ENCODE measurements around the gene SFXN2. TPM values are rescaled to one million over a fixed set of nuclear protein-coding genes. Genes with fewer than 3 reads are reported as not detected.
"Not testable (repeated sequence)": the region's sequence is repeated elsewhere in the genome, so short reads cannot be mapped to it uniquely, and the experiment has no call there.

SFXN2 gene
- total RNA-seq, 1 donor from 2014 or later: 1.3 TPM

DNA sequence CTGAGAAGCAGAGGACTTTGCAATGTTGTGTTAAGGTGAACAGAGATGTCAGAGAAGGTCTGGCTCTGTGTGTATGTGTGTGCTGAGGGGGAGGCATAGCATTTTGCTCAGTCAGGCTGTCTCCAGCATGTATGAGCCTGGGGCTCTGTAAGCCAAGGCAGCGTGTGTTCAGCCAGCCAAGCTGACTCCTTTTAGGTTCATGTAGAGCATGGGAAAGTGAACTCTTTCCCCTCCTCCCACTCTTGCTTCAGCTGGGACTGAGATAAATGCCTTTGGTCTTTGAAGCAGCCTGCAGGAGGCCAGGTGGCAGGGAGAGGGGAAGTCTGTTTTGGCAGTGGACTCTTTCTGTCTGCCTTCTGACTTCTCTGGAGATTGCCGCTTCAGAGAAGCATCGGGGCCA lies 3.8 kb downstream of the SFXN2 start:
- DNase-seq (ENCODE audit: low read depth): peak; percentile 48

DNA sequence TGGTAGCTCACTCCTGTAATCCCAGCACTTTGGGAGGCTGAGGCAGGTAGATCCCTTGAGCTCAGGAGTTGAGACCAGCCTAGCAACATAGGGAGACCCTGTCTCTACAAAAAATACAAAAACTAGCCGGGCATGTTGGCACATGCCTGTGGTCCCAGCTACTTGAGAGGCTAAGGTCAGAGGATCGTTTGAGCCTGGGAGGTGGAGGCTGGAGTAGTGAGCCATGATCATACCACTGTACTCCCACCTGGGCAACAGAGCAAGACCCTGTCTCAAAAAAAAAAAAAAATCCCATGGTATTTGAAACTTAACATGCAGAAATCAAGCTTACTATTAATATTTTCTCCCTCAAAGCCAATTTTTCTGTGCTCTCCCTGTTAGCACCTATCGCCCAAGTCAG lies 5.9 kb downstream of the SFXN2 start:
- DNase-seq (ENCODE audit: low read depth): no peak

GRCh38 chr10:102720775-102721301 lies 6.4 kb downstream of the SFXN2 start:
- no peak for DNase-seq (ENCODE audit: low read depth)

- no peak for DNase-seq (ENCODE audit: low read depth)
Observed at GRCh38 chr10:102721954-102722353, 7.5 kb downstream of the SFXN2 start.

DNA sequence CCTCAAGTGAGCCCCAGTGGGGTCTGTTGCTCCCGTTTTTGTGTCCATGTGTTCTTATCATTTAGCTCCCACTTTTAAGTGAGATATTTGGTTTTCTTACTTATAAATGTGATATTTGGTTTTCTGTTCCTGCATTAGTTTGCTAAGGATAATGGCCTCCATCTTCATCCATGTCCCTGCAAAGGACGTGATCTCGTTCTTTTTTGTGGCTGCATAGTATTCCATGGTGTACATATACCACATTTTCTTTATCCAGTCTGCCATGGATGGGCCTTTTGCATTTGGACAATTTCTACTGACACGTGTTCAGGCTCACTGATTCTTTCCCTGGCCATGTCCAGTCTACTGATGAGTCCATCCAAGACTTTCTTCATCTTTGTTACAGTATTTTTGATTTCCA lies 9.6 kb downstream of the SFXN2 start:
- DNase-seq (ENCODE audit: low read depth): no peak

- DNase-seq (ENCODE audit: low read depth): peak; percentile 42
Observed at GRCh38 chr10:102726274-102726673, 11.8 kb downstream of the SFXN2 start.

- no peak for DNase-seq (ENCODE audit: low read depth)
Observed at GRCh38 chr10:102727037-102727818, 12.8 kb downstream of the SFXN2 start.

GRCh38 chr10:102729029-102730026 lies 14.9 kb downstream of the SFXN2 start:
- peak; percentile 90 for DNase-seq (ENCODE audit: low read depth)

GRCh38 chr10:102731222-102731800 lies 16.9 kb downstream of the SFXN2 start:
- DNase-seq (ENCODE audit: low read depth): no peak

DNA sequence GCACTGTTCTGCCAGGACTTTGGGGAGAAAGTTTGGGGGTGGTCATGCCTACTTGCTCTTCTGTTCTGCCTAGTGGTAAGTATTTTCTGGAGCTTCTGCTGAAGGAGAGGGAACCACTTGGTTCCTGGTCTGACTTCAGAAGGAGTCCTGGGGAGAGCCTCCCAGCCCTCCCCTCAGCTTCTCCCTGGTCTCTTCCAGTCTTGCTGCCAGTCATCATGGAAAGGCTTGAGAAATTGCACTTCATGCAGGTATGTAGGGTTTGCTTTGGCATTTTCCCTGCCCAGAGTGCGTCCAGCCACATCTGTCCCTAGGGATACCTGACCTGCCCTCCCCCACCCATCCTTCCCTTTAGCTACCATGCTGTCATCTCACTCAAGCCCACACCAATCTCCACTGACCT lies 18.2 kb downstream of the SFXN2 start:
- DNase-seq (ENCODE audit: low read depth): no peak

DNA sequence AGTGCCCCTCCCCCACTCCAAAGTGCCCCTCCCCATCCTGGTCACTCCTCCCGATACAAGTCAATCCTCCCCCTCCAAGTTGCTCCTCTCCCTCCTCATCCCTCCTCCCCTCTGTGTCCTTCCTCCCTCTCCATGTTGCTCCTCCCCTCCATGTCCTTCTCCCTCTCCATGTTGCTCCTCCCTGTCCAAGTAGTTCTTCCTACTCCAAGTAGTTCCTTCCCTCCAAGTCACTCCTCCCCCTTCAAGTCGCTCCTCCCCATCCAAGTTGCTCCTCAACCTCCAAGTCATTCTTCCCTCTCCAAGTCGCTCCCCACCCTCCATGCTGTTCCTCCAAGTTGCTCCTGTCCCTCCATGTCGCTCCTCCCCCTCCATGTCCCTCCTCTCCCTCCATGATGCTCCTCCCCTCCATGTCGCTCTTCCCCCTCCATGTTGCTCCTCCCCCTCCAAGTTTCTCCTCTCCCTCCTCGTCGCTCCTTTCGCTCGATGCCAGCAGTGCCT lies 20.7 kb downstream of the SFXN2 start:
- no peak for DNase-seq (ENCODE audit: low read depth)

DNA sequence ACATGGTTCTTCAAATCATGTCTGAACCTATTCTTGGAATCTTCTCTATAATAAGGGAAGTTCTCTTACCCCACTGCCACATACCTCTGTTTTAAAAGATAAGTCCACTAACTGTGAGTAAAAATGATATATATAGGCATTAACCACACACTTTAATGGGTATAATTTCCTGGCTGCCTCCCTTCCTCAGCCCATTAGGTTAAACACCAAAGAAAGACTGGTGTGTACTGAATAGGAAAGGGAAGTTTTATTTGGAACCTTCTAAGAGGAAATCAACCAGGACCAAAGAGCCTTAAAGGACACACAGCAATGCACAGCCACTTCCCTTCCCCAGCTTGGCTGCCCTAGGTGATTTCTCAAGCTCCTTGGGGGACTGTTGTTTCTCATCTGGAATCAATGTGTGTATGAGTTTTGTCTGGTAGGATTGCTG lies 24.3 kb downstream of the SFXN2 start:
- DNase-seq (ENCODE audit: low read depth): no peak

DNA sequence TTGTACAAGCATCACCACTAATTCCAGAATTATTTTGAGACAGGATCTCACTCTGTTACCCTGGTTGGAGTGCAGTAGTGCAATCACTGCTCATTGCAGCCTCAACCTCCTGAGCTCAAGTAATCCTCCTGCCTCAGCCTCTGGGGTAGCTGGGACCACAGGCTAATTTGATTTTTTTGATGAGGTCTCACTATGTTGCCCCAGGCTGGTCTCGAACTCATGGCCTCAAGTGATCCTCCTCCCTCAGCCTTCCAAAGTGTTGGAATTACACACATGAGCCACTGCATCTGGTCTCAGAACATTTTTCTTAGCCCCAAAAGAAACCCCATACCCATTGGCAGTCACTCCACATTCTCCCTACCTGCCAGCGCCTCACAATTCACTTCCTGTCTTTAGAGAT lies 25.8 kb downstream of the SFXN2 start:
- no peak for DNase-seq (ENCODE audit: low read depth)

DNA sequence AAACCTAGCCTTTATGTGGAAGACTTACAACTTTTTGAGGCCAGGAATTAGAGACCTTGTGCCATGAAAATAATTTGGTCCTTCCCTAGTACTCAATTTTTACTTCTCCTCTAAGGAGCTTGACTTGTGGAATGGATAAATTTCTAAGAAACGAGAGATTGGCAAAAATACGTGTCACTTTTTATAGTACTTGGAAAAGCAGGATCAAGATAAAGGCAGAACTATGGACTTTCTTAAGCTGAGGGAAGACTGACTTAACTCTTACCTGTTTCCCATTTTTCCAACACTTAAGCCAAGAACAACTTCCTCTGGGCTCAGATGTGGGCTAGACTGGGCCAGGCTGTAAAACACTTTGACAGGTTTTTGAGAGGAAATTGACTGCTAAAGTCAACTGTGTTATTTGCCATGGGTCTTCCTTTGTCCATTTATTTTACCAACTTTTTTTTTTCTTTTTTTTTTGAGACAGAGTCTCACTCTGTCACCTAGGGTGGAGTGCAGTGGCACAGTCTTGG lies 27.3 kb downstream of the SFXN2 start:
- no peak for DNase-seq (ENCODE audit: low read depth)

GRCh38 chr10:102742313-102742712 lies 27.9 kb downstream of the SFXN2 start:
- not testable (repeated sequence) for DNase-seq (ENCODE audit: low read depth)

DNA sequence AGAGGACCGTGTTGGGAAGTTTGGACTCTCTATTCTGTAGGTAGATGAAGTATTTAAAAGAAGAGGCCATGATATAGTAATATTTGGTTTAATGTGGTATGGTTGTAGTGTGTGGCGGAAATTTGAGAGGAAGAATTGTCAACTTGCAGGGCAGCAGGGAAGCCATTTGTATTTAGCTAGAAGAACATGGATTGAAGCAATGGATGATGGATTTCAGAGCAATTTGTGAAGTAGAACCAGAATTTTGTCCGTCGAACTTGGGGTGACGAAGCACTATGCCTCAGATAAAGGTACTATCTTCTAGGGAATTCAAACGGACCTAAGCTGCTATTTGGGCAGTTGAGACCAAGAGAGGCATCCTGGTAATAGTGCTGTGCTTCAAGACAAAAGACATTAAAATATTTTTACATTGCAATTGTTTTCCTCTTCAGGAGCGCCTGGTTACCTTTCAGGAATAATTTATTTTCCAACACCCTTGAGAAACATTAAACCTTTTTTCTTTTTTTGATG lies 28.7 kb downstream of the SFXN2 start:
- no peak for DNase-seq (ENCODE audit: low read depth)

DNA sequence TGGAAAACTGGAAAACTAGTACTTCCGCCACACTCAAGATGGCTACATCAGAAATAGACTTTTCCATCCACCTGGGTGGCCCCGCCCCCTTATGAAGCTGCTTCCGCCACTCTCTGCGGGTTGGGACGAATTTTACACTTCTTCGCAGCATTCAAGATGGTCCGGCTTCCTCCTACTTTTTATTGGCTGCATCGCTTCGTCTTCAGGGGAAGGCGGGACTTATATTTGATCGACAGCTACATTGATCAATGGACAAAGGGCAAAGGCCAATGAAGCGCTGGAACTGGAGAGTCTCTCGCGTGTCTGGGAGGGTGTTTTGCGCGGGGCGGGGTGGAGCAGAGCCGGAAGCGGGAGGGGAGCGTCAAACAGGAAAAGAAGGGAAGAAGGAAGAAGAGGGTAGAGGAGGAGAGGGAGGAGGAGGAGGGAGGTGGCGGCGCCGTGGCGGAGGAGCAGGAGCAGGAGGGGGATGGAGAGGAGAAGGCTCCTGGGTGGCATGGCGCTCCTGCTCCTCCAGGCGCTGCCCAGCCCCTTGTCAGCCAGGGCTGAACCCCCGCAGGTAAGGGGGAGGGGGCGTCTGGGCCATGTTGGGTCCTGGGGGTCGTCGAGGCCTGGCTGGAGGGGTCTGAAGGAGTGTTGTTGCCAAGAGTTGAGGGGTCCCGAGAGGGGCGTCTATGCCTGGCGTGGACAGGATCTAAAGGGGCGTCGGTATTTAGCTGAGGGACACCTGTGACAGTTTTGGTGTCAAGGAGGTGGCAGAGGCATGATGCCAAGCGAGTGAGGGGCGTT lies 29.3 kb downstream of the SFXN2 start, which contains the start of gene WBP1L:
TSS of gene WBP1L (plus strand) at position 361 of the 786 bp plus-strand sequence. CDS start at position 467, 106 bp downstream.
- DNase-seq (ENCODE audit: low read depth): peak; percentile 100

DNA sequence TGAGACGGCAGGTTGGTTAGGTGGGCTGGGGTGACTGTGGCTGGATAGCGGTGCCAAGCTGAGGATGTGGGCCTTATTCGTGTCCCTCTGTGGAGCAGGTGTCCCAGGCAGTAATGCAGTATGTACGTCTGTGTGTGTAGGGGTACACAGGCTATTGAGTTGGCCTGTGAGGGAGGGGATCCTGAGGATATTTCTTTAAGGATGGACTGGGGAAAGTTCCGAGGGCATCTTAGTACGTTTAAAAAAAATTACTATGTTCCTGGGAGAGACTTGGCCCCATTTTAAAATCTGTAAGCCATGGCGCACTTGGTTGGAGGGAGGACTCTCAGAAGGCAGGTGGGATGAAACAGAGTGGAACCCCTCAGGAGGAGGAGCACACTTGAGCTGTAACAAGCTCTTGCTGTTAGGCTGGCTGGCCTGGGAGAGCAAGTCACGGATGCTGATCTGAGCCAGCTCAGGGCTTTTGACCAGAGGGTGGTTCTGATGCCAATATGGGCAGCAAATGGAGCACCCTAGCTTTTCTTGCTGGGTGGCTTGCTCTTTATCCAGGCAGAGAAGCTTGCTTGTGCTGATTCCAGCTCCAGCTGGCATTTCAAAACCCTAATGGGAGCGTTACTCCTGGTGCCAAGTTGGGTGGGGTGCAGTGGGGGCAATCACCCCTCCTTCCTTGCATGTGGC lies 30.1 kb downstream of the SFXN2 start:
- DNase-seq (ENCODE audit: low read depth): peak; percentile 45

GRCh38 chr10:102745157-102745556 lies 30.7 kb downstream of the SFXN2 start:
- DNase-seq (ENCODE audit: low read depth): no peak
